Head of caudate nucleus (tissue), 42 donors: ENCODE results near the gene THSD4.

Experiments used
- DNase-seq, 42 donors: peaks; one replicate each; pipeline versions ENCODE4 v3.0.0 to v3.0.0-alpha.2; 2020 to 2021; ENCODE audit warnings: mixed read lengths in 7 of 42
- intact Hi-C: fragments of 100-400 bp; cut with DNase I; formaldehyde crosslinking; loops from one replicate; pipeline ENCODE4 v1.15.0; 2022

THSD4 gene

GRCh38 chr15:71230303-71230702 is 115.0 kb downstream of the THSD4 start:
- no peak for DNase-seq
- intact Hi-C loops: no loop called here

- intact Hi-C loops: no loop called here
- DNase-seq: no peak
These were observed 116.5 kb downstream of the THSD4 start for GRCh38 chr15:71231758-71232157.

DNA sequence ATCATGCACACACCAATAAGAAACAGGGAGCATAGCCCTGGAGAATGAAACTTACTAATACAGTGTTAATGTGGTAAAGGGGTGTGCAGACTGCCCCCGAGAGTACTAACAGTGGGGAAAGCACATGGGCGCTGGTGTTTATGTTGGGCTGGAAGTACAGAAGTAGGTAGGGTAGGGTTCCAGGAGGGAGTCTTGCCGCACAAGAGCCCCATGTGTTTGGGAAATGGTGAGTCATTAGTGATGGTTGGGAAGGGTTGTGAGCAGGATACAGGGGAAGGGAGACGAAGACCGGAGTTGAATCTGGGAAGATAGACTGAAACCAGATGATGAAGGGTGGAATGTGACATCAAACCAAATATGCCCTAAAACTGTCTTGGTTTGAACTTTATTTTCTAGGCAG is 117.1 kb downstream of the THSD4 start:
- intact Hi-C loops: no loop called here

GRCh38 chr15:71237456-71238188 is 122.4 kb downstream of the THSD4 start:
- DNase-seq: peak in 41 of 42 donors; percentile 2 to 72 (median 36)
- intact Hi-C loops: no loop called here

More for the DNA sequence above, 117.1 kb downstream of the THSD4 start:
- DNase-seq: no peak

DNA sequence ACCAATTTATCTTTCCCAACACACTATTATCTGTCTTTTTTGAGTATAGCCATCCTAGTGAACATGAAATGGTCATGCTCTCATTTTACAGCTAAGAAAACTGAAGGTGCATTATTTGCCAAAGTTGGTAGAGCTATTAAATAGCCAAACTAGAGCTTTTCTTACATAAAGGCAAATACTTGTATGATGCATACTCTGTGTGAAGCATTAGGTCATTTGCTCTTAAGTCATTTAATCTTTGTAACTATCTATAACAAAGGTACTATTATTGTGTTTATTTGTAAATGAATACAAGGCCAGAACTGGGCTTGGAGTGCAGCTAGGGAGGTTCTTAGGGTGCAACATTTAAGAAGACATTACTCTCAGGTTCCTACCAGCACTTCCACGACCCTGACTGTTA is 123.7 kb downstream of the THSD4 start:
- no peak for DNase-seq
- intact Hi-C loops: no loop called here

DNA sequence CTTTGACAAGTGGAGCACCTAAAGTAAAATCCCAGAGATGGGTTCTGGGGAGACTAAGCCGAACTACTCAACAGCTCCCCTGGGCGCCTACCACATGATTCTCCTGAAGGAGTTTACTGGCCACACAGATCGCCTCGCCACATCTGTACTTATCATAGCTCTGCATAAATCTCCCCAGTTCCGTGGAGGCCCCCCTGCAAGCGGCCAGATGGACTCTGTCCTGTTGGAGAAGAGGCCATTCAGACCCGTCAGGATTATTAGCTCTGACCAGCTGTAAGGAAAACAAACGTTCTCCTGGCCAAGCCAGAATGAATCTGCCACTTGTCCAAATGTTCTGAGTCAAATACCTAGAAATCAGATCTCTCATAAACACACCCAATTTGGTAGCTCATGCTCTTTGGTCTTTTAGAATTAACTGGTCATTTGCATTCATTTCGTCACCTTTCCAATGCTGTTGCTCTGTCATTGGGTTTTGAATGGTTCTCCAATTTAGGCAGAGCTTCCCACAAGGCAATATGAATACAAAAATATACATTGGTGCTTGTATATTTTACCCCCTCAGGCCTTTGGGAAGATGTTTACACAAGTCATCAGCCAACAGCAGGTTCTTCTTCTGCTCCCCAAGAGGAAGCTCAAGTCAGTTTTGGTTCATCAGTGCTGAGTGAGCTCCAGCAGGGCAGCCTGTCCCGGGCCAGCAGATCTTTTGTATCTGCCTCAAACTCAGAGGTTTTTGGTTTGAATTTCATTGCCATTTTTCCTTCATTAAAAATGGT is 124.5 kb downstream of the THSD4 start:
- DNase-seq: no peak
- intact Hi-C loops: no loop called here

DNA sequence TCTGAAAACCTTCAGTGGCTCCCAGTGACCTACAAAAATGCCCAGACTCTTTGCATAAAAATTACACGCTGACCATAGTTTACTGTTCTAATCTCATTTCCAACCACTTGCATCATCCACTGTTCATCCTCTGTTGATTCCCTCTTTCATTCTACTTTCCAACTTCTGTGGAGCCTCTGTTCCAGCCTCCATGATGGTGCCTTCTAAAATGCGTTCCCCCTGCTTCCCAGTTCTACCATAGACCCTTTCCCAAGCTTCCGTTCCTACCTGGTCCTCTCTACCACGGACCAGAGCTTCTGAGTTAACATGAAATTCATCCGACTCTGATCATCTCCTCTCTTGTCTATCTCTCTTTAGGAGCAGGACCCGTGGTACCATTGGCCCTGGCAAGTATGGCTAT is 127.0 kb downstream of the THSD4 start:
- intact Hi-C loops: no loop called here
- DNase-seq: no peak

GRCh38 chr15:71244250-71244649 is 129.0 kb downstream of the THSD4 start:
- intact Hi-C loops: no loop called here
- no peak for DNase-seq

- intact Hi-C loops: no loop called here
These were observed 130.3 kb downstream of the THSD4 start for GRCh38 chr15:71245588-71245987.

DNA sequence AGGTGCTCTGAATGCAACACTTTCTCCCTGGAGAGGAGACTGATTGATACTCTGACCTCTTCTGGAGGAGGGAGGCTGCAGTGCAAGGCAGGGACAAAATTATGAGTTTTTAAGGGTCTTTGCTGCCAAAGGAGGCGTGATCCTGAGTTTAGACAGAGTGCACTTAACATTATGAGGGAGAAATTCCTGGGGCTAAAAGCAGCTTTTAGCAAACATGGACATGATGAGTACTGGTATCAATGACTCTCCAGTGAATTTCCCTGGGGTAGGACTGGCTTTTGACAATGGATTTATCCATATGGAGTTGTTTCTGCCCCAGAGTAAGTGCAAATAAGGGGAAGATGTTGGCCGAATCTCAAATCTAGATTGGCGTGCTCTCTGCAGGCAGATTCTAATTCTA is 133.1 kb downstream of the THSD4 start:
- no peak for DNase-seq
- intact Hi-C loops: no loop called here

More at GRCh38 chr15:71245588-71245987, 130.3 kb downstream of the THSD4 start:
- DNase-seq: no peak

- DNase-seq: no peak
- intact Hi-C loops: no loop called here
These were observed 134.7 kb downstream of the THSD4 start for GRCh38 chr15:71249986-71250385.

GRCh38 chr15:71250936-71251583 is 135.8 kb downstream of the THSD4 start:
- no peak for DNase-seq
- intact Hi-C loops: no loop called here

GRCh38 chr15:71251584-71252043 is 136.3 kb downstream of the THSD4 start:
- intact Hi-C loops: no loop called here
- DNase-seq: no peak

DNA sequence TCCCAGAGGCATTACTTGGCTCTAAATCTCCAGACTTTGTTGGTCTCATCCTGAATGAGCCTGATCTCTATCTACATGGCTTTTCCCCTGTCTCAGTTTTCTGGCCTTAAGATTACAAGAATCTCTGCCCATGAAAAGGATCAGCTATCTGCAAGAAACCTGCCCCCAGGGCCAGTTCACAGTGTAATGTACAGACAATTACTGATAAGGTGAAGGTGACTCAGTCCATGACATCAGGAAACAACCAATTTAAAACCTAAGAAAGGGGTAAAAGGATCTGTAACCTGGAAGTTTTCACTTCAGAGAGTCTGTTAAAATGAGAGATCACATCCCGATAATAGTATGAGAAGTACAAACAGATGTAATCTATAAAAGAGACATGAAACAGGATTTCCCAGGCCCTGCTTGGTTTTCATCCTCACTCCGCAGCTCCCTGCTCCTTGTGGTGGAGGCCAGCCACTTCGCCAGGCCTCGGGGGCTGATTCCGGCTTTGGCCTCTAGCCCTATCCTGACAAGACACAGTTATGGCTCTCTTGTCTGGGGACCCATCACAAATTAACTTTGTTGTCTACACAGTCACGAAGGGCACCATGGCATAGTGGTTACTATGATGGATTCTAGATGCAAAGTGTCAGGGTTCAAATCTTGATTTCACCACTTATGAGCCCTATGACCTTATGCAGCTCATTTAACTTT is 136.9 kb downstream of the THSD4 start:
- no peak for DNase-seq
- intact Hi-C loops: no loop called here

DNA sequence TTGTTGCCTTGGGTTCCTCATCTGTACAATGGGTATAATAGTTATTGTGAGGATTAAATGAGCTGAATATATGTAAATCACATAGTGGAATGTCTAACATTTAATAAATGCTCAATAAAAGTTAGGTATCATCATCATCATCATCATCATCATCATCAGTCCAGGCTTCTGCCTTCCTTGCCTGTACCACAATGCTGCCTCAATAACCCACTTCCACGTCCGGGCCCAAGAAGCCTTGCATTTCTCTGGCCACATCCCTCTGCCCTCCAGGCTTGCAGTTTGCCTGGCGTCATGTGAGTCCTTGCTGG is 137.4 kb downstream of the THSD4 start:
- intact Hi-C loops: no loop called here
- no peak for DNase-seq

DNA sequence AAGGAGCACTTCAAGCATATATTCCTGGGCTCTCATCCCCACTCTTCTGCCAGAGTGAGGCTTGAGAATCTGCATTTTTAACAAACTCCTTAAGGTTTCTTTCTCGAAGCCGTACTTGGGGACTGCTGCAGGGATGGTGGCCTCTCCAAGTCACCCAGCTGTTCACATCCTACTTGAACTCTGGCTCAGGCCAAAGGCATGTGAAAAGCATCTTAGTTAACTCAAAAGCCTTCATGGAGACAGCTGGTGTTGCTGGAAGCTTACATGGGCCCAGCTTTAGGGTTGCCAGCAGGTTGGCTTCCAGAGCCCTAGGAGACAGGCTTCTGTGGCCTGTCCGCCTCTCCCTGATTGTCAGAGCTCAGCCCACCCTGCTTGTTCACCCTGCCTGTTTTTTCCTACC is 139.2 kb downstream of the THSD4 start:
- intact Hi-C loops: no loop called here
- DNase-seq: no peak

DNA sequence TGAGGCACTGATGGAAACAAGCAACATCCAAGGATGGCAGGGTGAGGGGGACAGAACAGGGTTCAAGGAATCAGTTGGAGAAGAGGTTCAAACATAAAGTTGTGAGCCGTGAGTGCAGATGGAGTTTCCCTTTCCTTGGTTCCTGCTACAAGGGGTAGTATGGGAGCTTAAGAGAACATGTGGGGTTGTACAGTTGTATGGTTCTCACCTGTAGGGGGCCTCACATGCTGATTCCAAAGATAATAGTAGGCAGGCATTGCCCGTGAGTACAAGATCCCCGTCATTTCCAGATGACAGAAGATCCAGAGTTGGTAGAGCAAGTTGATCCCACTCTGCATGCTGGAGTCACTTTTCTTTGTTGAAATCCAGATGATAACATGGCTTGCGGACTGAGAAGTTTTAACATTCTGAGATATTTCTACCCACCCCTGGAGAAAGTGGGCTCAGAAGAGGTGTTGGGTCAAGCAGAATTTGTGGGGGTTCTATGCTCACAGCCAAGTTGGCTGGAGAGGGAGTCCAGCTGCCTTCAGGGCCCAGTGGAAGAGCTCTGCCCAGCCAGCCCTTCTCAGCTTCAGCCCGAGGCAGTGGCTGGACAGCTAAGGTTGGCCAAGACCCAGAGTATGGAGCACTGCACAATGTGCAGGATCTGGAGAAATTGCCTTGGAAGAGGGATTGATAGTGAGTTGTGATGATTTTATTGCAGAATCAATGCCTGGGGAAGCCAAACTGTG is 141.8 kb downstream of the THSD4 start:
- no peak for DNase-seq
- intact Hi-C loops: no loop called here

DNA sequence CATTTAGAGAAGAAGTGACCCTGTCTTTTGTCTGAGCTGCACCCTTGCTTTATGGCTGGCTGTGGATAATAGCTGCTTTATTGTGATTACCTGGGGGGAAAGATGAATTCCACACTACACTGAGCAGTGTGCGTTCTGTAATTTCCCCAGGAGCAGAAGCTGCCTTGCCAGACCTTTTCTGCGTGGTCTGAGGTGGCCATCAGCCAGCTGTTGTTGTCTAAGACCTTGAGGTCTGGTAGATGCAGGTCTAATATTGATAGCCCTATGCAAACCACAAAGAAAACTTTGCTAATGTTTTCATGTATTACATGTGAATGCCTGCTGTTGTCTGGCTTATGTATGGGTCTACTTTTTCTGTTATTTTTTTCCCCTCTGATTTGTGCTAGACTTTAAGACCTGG is 144.6 kb downstream of the THSD4 start:
- no peak for DNase-seq
- intact Hi-C loops: no loop called here

DNA sequence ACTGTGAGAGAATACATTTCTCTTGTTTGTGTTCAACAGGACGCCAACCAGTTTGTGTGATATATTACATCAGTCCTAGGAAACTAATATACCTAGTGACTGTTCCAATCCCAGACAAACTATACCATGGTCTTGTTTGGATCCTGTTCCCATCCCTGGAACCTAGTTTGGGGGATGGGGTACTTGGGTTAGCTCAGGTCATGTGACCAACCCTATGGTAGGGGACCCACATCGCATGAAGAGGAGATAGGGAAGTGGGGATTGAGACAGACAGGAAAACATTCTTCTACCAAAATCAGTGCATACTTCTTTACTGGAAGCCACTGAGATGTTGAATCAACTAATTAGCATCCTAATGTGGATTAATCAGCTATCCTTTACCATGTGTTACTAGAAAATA is 146.1 kb downstream of the THSD4 start:
- intact Hi-C loops: no loop called here

More for the DNA sequence above, 146.1 kb downstream of the THSD4 start:
- DNase-seq: no peak
